ENCODE measurements around the gene SMC4.
"Not testable (repeated sequence)": the region's sequence is repeated elsewhere in the genome, so short reads cannot be mapped to it uniquely, and the experiment has no call there.

GRCh38 chr3:160452251-160452650, 52.8 kb downstream of the SMC4 start:
- not testable (repeated sequence) for TF ChIP-seq ATF2 (CRISPR knock-in tag; IDR thresholded peaks at IDR 0.05); ZNF724P (CRISPR knock-in tag; IDR thresholded peaks at IDR 0.05; ENCODE audit: borderline replicate concordance); FOXK2 (IDR thresholded peaks at IDR 0.05); ZFAT (CRISPR knock-in tag; conservative IDR thresholded peaks at IDR 0.05); MYC (CRISPR knock-in tag; IDR thresholded peaks at IDR 0.05; ENCODE audit: borderline replicate concordance)
